ENCODE results near the gene SETD1A. TPM values are rescaled to one million over a fixed set of nuclear protein-coding genes. Genes with fewer than 3 reads are reported as not detected.

Gene SETD1A
- total and polyA plus RNA-seq, 9 of the 15 experiments (the other 6 are each of a cell fraction or from before 2014, with no cell fraction given), result 0.08 to 36.0 (median 4.2) TPM

- TF ChIP-seq MGA (IDR thresholded peaks at IDR 0.05) (peak; percentile 99), ZNF592 (IDR thresholded peaks at IDR 0.05) (peak; percentile 95), MLX (CRISPR knock-in tag; conservative IDR thresholded peaks at IDR 0.05) (peak; percentile 90 to 98), MNT (conservative IDR thresholded peaks at IDR 0.05) (peak; percentile 94 to 97), RNF2 (IDR thresholded peaks at IDR 0.05) (peak; percentile 87)
Observed at GRCh38 chr16:31032736-31033708, 75.5 kb downstream of the SETD1A start, which contains the start of gene STX4 (continued).
